ENCODE measurements around the gene BMERB1.

BMERB1 gene

GRCh38 chr16:15608398-15609285, 174.3 kb downstream of the BMERB1 start:
- DNase-seq (ENCODE audit: low read depth in 2 of 3, low spot score in 1 of 3): no peak

DNA sequence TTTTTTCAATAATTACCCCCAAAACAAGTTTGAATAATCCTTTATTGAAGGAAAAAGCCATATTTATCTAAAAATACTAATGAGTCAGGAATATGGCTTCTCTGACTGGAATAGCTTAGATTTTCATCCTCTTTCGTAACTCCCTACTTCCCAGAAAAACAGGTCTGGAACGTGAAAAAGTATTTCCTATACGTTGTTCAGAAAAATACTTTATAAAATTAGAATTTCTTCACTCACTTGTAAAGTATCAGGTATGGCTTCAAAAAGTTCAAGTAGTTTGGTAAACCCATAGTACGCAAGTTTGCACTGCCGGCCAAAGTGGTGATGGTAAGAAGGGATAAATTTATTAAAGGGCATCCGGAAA, 174.9 kb downstream of the BMERB1 start:
- no peak for DNase-seq (ENCODE audit: low read depth in 2 of 3, low spot score in 1 of 3)

DNA sequence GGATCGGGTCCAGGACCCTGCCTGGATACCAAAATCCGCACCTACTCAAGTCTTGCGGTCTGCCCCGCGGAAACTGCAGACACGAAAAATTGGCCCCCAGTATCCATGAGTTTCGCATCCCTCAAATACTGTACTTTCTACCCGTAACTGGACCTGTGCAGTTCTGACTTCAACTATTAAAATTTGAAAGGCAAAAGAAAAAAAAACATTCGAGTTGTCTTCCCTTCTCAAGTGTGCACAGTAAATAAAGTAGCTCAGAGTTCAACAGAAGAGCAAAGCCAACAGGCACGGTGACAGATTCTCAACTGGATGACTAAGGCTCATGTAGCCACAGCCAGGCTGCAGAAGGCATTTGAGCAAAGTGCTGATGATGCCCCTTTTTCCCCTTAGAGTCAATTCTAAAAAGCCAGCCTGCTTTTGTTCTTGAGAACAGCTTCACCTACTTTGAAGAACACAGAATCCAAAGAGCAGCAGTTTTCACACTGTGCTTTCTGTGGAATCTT, 176.0 kb downstream of the BMERB1 start:
- DNase-seq (ENCODE audit: low read depth in 2 of 3, low spot score in 1 of 3): peak in 1 of 3 donors; percentile 9

DNA sequence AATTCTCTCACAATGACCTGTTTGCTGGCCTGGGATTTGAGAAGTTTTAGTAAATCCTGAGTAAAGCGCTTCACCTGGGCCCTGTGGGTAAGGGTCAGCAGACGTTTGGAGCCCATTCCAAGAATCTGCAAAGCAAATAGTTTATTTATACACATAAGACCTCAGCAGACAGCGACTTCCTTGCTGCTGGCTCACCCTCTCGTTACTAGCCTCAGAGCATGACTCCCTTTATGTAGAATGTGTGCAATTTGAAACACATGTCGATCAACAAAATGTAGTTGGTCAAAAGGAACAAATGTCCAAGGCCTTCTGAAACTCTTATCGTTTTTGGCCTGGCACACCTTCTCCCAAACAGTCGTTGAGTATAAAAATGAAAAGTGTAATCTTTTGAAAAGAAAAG, 177.2 kb downstream of the BMERB1 start:
- no peak for DNase-seq (ENCODE audit: low read depth in 2 of 3, low spot score in 1 of 3)

- DNase-seq (ENCODE audit: low read depth in 2 of 3, low spot score in 1 of 3): no peak
These were observed 179.3 kb downstream of the BMERB1 start for GRCh38 chr16:15613676-15614075.

DNA sequence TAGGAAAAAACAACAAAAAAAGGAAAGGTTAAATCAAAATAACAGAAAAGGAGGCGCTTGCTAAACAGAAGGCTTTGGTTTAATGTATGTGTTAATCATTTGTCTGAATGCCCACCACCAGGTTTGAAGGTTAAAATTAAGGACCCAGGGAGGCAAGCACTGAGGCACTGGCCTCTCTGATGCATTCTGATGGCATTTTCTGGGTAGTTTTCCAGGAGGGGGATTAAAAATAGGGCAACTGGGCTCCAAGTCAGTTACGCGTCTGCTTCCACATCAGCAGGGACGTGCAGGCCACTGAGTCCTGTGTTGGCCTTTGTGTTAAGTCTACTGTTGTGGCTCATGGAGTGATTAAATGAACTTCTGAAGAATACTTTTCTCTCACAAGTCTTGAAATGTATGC, 181.6 kb downstream of the BMERB1 start:
- no peak for DNase-seq (ENCODE audit: low read depth in 2 of 3, low spot score in 1 of 3)

DNA sequence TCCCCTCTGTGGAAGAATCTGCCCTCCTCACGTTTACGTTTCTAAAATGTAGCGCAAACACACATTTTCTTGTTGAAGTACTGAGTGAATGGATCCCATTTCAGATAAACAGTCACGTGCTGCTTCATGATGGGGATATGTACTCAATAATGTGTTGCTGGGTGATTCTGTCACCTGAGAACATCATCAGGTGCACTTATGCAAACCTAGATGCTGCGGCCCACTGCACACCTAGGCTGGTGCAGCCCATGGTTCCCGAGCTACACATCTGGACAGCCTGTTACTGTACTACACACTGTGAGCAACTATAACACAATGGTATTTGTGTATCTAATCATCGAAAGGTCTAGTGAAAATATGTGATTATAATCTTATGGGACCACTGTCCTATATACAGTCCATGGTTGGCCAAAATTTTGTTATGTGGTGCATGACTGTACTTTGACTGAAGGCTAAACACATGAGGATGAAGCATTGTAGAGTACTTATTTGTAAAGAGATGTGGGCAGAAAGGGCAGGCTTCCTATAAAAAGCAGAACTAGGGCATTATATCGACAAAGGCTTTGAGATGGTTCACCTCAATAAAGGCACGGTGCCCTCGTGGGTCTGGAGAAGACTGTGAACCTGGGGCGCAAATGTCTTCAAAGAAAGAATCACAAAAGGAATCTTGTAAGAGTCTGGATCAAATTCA, 182.2 kb downstream of the BMERB1 start:
- no peak for DNase-seq (ENCODE audit: low read depth in 2 of 3, low spot score in 1 of 3)

- DNase-seq (ENCODE audit: low read depth in 2 of 3, low spot score in 1 of 3): no peak
These were observed 183.5 kb downstream of the BMERB1 start for GRCh38 chr16:15617901-15618300.

- no peak for DNase-seq (ENCODE audit: low read depth in 2 of 3, low spot score in 1 of 3)
These were observed 184.0 kb downstream of the BMERB1 start for GRCh38 chr16:15618392-15618791.

GRCh38 chr16:15620611-15621195, 186.3 kb downstream of the BMERB1 start:
- DNase-seq (ENCODE audit: low read depth in 2 of 3, low spot score in 1 of 3): no peak

GRCh38 chr16:15621456-15621855, 187.1 kb downstream of the BMERB1 start:
- DNase-seq (ENCODE audit: low read depth in 2 of 3, low spot score in 1 of 3): no peak

GRCh38 chr16:15621889-15622288, 187.5 kb downstream of the BMERB1 start:
- DNase-seq (ENCODE audit: low read depth in 2 of 3, low spot score in 1 of 3): no peak

DNA sequence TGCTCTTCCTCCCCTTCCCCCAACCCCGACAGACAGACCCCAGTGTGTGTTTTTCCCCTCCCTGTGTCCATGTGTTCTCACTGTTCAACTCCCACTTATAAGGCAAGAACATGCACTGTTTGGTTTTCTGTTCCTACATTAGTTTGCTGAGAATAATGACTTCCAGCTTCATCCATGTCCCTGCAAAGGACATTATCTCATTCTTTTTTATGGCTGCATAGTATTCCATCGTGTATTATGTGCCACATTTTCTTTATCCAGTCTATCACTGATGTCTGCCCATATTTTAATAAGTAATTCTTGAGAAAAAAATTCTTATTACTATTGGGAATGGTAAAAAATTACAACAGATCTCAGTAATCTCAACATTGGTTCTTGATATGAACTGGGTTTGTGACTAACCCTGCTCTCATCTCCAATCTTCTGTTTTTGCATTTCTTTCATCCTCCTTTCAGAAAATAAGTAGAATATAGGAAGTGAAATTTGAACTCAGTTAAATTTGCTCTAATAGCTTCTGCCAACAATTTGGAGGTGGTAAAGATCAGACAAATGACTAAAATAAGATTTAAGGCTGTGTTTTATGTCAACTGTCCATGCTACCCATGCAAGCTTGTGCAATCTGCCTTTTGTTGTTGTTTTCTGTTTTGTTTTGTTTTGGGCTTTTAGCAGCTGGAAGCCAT, 197.5 kb downstream of the BMERB1 start:
- DNase-seq (ENCODE audit: low read depth in 2 of 3, low spot score in 1 of 3): no peak

GRCh38 chr16:15635926-15636325, 201.5 kb downstream of the BMERB1 start:
- DNase-seq (ENCODE audit: low read depth in 2 of 3, low spot score in 1 of 3): no peak

DNA sequence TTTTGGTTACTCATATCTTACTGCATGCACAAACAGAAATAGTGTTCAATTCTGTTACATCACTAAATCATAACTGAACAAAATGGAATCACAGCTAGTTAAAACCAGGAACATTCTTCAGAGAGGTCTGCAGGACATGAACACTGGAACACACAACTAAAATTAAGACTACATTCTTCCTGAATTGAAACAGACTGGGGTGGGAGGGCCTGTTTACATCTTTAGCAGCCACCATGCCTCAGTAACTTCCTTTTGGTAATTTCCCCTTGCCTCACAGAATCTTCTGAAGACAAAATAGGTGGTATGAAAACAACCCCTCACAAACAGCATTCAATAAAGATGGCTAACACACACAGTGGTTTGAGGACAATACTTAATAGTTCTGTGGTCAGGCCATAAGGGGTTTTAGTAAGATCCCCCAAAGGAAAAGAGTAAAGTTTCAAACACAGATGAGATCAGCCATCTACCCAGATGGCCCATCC, 202.0 kb downstream of the BMERB1 start:
- no peak for DNase-seq (ENCODE audit: low read depth in 2 of 3, low spot score in 1 of 3)
